Ascending aorta (tissue), 2 donors: ENCODE measurements around the gene PDZD2. TPM values are rescaled to one million over a fixed set of nuclear protein-coding genes. Genes with fewer than 3 reads are reported as not detected.

Experiments used
- DNase-seq, 2 donors: peaks; one replicate each; pipeline ENCODE4 v3.0.0-alpha.2; 2019; ENCODE audit warnings: low spot score in 2 of 2
- H3K27ac ChIP-seq, 2 donors: fragments of 200-600 bp; sonication (generic); one replicate each; pipeline ENCODE4 v1.5.1; 2016 to 2017; ENCODE audit warnings: mild to moderate bottlenecking in 1 of 2
- H3K27me3 ChIP-seq: fragments of 200-600 bp; sonication (generic); one replicate; pipeline ENCODE4 v1.5.1; 2017
- H3K36me3 ChIP-seq, 2 donors: fragments of 200-600 bp; sonication (generic); one replicate each; pipeline ENCODE4 v1.5.1; 2016
- H3K4me1 ChIP-seq, 2 donors: fragments of 200-600 bp; sonication (generic); one replicate each; pipeline ENCODE4 v1.5.1; 2016 to 2017; ENCODE audit warnings: mild to moderate bottlenecking in 1 of 2
- H3K4me3 ChIP-seq, 2 donors: fragments of 200-600 bp; sonication (generic); one replicate each; pipeline ENCODE4 v1.5.1; 2016 to 2017; ENCODE audit warnings: mild to moderate bottlenecking in 1 of 2
- H3K9me3 ChIP-seq, 2 donors: fragments of 200-600 bp; sonication (generic); one replicate each; pipeline ENCODE4 v1.5.1; 2016
- intact Hi-C: fragments of 100-400 bp; cut with DNase I; formaldehyde crosslinking; loops from one replicate; pipeline ENCODE4 v1.15.1; 2023
- total RNA-seq: library from RNA; depleted of rRNA; stranded (reverse); fragments of >200 nt; gene quantifications from one replicate; pipeline ENCODE4 v1.1.0, GENCODE V29; 2016
- TF ChIP-seq, protein P1 (sequence below), 3 experiments: fragments of 200-600 bp in 2 of 3; fragments of 450-650 bp in 1 of 3; sonication (generic) in 2 of 3; IDR thresholded peaks; one replicate each; pipeline ENCODE4 v1.5.1; 2016 to 2019; ENCODE audit warnings: antibody characterized with exemption in 3 of 3, mild to moderate bottlenecking in 1 of 3, moderate library complexity in 1 of 3

The PDZD2 gene
- total RNA-seq, 1 donor from 2014 or later, result 8.1 TPM

DNA sequence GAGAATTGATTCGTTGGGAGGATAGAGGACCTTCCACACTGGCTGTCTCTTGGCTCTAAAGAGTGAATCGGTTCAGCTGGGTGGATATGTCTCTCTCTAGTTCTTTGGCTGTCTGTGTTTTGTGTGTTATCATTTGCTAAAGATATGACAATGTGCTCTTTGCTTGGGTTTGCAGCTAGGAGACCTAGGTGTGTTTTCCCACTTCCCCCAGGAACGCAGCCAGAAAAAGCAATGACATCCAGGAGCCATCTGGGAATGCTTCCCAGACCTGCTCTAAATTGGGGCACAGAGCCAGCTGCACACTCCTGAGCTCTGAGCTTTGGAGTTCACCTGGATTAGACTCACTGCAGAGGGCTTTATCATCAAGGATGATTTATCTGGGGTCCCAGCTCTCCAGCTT is 12.8 kb upstream of the PDZD2 start:
- H3K27me3 ChIP-seq, result no peaks in the 10 kb centered on the region
- TF ChIP-seq, protein P1, sequence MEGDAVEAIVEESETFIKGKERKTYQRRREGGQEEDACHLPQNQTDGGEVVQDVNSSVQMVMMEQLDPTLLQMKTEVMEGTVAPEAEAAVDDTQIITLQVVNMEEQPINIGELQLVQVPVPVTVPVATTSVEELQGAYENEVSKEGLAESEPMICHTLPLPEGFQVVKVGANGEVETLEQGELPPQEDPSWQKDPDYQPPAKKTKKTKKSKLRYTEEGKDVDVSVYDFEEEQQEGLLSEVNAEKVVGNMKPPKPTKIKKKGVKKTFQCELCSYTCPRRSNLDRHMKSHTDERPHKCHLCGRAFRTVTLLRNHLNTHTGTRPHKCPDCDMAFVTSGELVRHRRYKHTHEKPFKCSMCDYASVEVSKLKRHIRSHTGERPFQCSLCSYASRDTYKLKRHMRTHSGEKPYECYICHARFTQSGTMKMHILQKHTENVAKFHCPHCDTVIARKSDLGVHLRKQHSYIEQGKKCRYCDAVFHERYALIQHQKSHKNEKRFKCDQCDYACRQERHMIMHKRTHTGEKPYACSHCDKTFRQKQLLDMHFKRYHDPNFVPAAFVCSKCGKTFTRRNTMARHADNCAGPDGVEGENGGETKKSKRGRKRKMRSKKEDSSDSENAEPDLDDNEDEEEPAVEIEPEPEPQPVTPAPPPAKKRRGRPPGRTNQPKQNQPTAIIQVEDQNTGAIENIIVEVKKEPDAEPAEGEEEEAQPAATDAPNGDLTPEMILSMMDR (IDR thresholded peaks at IDR 0.05), result no peak
- no peak overlapping the region for H3K27ac ChIP-seq
- H3K36me3 ChIP-seq, result no peaks in the 10 kb centered on the region
- H3K4me3 ChIP-seq, result no peak overlapping the region
- H3K4me1 ChIP-seq, result no peaks in the 10 kb centered on the region
- no peaks in the 10 kb centered on the region for H3K9me3 ChIP-seq
- intact Hi-C loops, result no loop called here
- DNase-seq, result no peak

GRCh38 chr5:31626604-31627234 is 12.2 kb upstream of the PDZD2 start:
- H3K27ac ChIP-seq, result no peak overlapping the region
- no peaks in the 10 kb centered on the region for H3K9me3 ChIP-seq
- H3K36me3 ChIP-seq, result no peaks in the 10 kb centered on the region
- no peaks in the 10 kb centered on the region for H3K27me3 ChIP-seq
- no peaks in the 10 kb centered on the region for H3K4me1 ChIP-seq
- no peak for DNase-seq
- TF ChIP-seq, protein P1 (IDR thresholded peaks at IDR 0.05), result no peak
- no peak overlapping the region for H3K4me3 ChIP-seq
- intact Hi-C loops, result no loop called here

DNA sequence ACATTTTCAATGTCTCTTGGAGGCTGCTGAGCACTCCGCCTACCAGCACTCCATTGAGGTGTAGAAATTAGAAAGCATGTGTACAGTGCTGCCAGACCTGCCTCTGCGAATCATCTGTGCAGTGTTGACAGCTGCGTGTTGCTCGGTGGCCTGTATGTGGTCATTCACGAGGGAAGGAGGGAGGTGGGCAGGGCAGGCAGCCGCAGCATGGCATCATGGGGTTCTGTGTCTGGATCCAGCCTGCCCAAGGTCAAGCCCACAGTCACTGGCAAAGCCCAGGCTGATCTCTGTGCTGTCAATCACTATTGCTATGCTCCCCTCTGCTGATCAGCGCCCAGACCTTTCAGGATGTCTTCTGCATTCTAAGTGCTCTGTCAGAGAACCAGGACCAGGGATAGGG is 8.0 kb upstream of the PDZD2 start:
- TF ChIP-seq, protein P1 (IDR thresholded peaks at IDR 0.05), result no peak
- H3K4me3 ChIP-seq, result no peak overlapping the region
- no peaks in the 10 kb centered on the region for H3K36me3 ChIP-seq
- no peaks in the 10 kb centered on the region for H3K9me3 ChIP-seq
- no peak for DNase-seq
- no peak overlapping the region for H3K27ac ChIP-seq
- intact Hi-C loops, result no loop called here
- H3K4me1 ChIP-seq, result no peaks in the 10 kb centered on the region
- no peaks in the 10 kb centered on the region for H3K27me3 ChIP-seq

- intact Hi-C loops, result no loop called here
- TF ChIP-seq, protein P1 (IDR thresholded peaks at IDR 0.05), result no peak
- Histone ChIP-seq H3K27ac (no peak overlapping the region), H3K4me3 (no peak overlapping the region), H3K27me3 (no peaks in the 10 kb centered on the region), H3K4me1 (peaks cover 0 to under 1% of the 10 kb centered on the region in 2 donors), H3K9me3 (no peaks in the 10 kb centered on the region), H3K36me3 (no peaks in the 10 kb centered on the region)
- DNase-seq, result no peak
These were observed 6.5 kb upstream of the PDZD2 start for GRCh38 chr5:31632460-31632859.

GRCh38 chr5:31635446-31635845 is 3.5 kb upstream of the PDZD2 start:
- Histone ChIP-seq H3K9me3 (no peaks in the 10 kb centered on the region), H3K27ac (no peak overlapping the region), H3K36me3 (no peaks in the 10 kb centered on the region), H3K27me3 (no peaks in the 10 kb centered on the region), H3K4me3 (no peak overlapping the region), H3K4me1 (peaks cover 5 to 6% of the 10 kb centered on the region in 2 donors)
- intact Hi-C loops, result loop anchor here (5.0 kb wide), 2 partner anchors 107 to 438 kb away; no protein-coding TSS in a partner anchor
- TF ChIP-seq, protein P1 (IDR thresholded peaks at IDR 0.05), result no peak
- DNase-seq, result no peak
